Measurements from ENCODE around the gene PTPN9. TPM values are rescaled to one million over a fixed set of nuclear protein-coding genes. Genes with fewer than 3 reads are reported as not detected.

Gene PTPN9
- total RNA-seq, 1 donor from 2014 or later: 8.6 TPM

- Mint-ChIP-seq H3K9me3 (no peaks in the 10 kb centered on the region), H3K36me3 (peaks cover 15% of the 10 kb centered on the region), H3K4me1 (peaks cover under 1% of the 10 kb centered on the region), H3K4me3 (no peak overlapping the region), H3K27me3 (ENCODE audit: insufficient read depth, low read depth) (peaks cover 5% of the 10 kb centered on the region), H3K27ac (no peak overlapping the region)
- Histone ChIP-seq H4K20me1 (ENCODE audit: low read depth) (no peaks in the 10 kb centered on the region), H3K27ac (no peak overlapping the region), H3F3A (ENCODE audit: low read depth) (peaks cover 15% of the 10 kb centered on the region), H2AFZ (replicated peaks) (no peak overlapping the region), H3K79me2 (ENCODE audit: low read depth) (no peaks in the 10 kb centered on the region), H3K4me2 (no peak overlapping the region), H3K4me3 (no peak overlapping the region), H3K36me3 (no peaks in the 10 kb centered on the region), H3K9ac (no peak overlapping the region), H3K27me3 (no peaks in the 10 kb centered on the region), H3K9me3 (ENCODE audit: low read depth) (no peaks in the 10 kb centered on the region), H3K4me1 (no peaks in the 10 kb centered on the region)
- TF ChIP-seq CTCF (IDR thresholded peaks at IDR 0.05) (no peak), EZH2phosphoT487 (IDR thresholded peaks at IDR 0.05) (no peak), EZH2 (IDR thresholded peaks at IDR 0.05) (no peak)
- DNase-seq (ENCODE audit: low spot score): no peak
Observed at GRCh38 chr15:75620841-75621391, 41.8 kb upstream of the PTPN9 start.

- H4K20me1 ChIP-seq (ENCODE audit: low read depth): no peaks in the 10 kb centered on the region
- DNase-seq (ENCODE audit: low spot score): no peak
- no peak overlapping the region for H2AFZ ChIP-seq (replicated peaks)
- H3K27ac Mint-ChIP-seq: no peak overlapping the region
- peaks cover 5% of the 10 kb centered on the region for H3K27me3 Mint-ChIP-seq (ENCODE audit: insufficient read depth, low read depth)
- no peaks in the 10 kb centered on the region for H3K4me1 ChIP-seq
- H3F3A ChIP-seq (ENCODE audit: low read depth): peaks cover 8% of the 10 kb centered on the region
- no peaks in the 10 kb centered on the region for H3K79me2 ChIP-seq (ENCODE audit: low read depth)
- no peak overlapping the region for H3K27ac ChIP-seq
- H3K4me3 Mint-ChIP-seq: no peak overlapping the region
- H3K4me2 ChIP-seq: no peak overlapping the region
- peaks cover 18% of the 10 kb centered on the region for H3K36me3 Mint-ChIP-seq
- TF ChIP-seq EZH2 (IDR thresholded peaks at IDR 0.05): no peak
- no peak for TF ChIP-seq EZH2phosphoT487 (IDR thresholded peaks at IDR 0.05)
- no peak for TF ChIP-seq CTCF (IDR thresholded peaks at IDR 0.05)
- H3K4me3 ChIP-seq: no peak overlapping the region
- no peaks in the 10 kb centered on the region for H3K9me3 Mint-ChIP-seq
- no peaks in the 10 kb centered on the region for H3K9me3 ChIP-seq (ENCODE audit: low read depth)
- H3K36me3 ChIP-seq: no peaks in the 10 kb centered on the region
- no peaks in the 10 kb centered on the region for H3K27me3 ChIP-seq
- no peaks in the 10 kb centered on the region for H3K4me1 Mint-ChIP-seq
- no peak overlapping the region for H3K9ac ChIP-seq
Observed at GRCh38 chr15:75620058-75620820, 41.1 kb upstream of the PTPN9 start.

GRCh38 chr15:75616766-75617165 is 37.7 kb upstream of the PTPN9 start:
- Mint-ChIP-seq H3K4me1 (no peaks in the 10 kb centered on the region), H3K27me3 (ENCODE audit: insufficient read depth, low read depth) (peaks cover 2% of the 10 kb centered on the region), H3K9me3 (no peaks in the 10 kb centered on the region), H3K27ac (no peak overlapping the region), H3K4me3 (no peak overlapping the region), H3K36me3 (peaks cover 31% of the 10 kb centered on the region)
- no peaks in the 10 kb centered on the region for H3K27me3 ChIP-seq
- no peaks in the 10 kb centered on the region for H4K20me1 ChIP-seq (ENCODE audit: low read depth)
- no peaks in the 10 kb centered on the region for H3K9me3 ChIP-seq (ENCODE audit: low read depth)
- no peak overlapping the region for H3K27ac ChIP-seq
- H3F3A ChIP-seq (ENCODE audit: low read depth): no peaks in the 10 kb centered on the region
- no peak overlapping the region for H2AFZ ChIP-seq (replicated peaks)
- no peaks in the 10 kb centered on the region for H3K4me1 ChIP-seq
- H3K4me3 ChIP-seq: no peak overlapping the region
- H3K9ac ChIP-seq: no peak overlapping the region
- DNase-seq (ENCODE audit: low spot score): no peak
- H3K36me3 ChIP-seq: peaks cover 10% of the 10 kb centered on the region
- TF ChIP-seq EZH2phosphoT487 (IDR thresholded peaks at IDR 0.05): no peak
- no peak for TF ChIP-seq CTCF (IDR thresholded peaks at IDR 0.05)
- no peak for TF ChIP-seq EZH2 (IDR thresholded peaks at IDR 0.05)
- H3K4me2 ChIP-seq: no peak overlapping the region
- no peaks in the 10 kb centered on the region for H3K79me2 ChIP-seq (ENCODE audit: low read depth)

All from neural progenitor cell (in vitro differentiated cells).